MCF 10A (cell line): ENCODE data around the gene TSPAN16. TPM values are rescaled to one million over a fixed set of nuclear protein-coding genes. Genes with fewer than 3 reads are reported as not detected.
A peak's percentile ranks its signal among the peaks of the same experiment; 100 is the strongest.

Source experiments
- BruUV-seq: library from RNA; stranded (reverse); fragments of 400-500 nt; replicated peaks from 2 replicates; lab custom pipeline; 2021; lab: Mats Ljungman, UMichigan
- CTCF ChIA-PET: fragments of 300-600 bp; sonication (Branson Sonifier 250); formaldehyde crosslinking; extraction: SDS; loops from one replicate; lab custom pipeline; 2021; ENCODE audit warnings: antibody characterized with exemption, inconsistent platforms; lab: Yijun Ruan, JAX
- POLR2A ChIA-PET: fragments of 300-600, 350-650 bp; sonication (Branson Sonifier 250); formaldehyde crosslinking; extraction: SDS; loops from one replicate; lab custom pipeline; 2020; ENCODE audit warnings: antibody characterized with exemption, inconsistent platforms; lab: Yijun Ruan, JAX
- DNase-seq: peaks from one replicate; pipeline ENCODE4 v3.0.0-alpha.2; 2018; ENCODE audit not compliant: unreplicated experiment
- H3K27ac Mint-ChIP-seq: one replicate; pipeline ENCODE4 v1.8.0; 2022; ENCODE audit warnings: mild to moderate bottlenecking, low read depth, mixed read lengths; ENCODE audit not compliant: unreplicated experiment
- H3K27me3 Mint-ChIP-seq: one replicate; pipeline ENCODE4 v1.8.0; 2022; ENCODE audit warnings: mixed read lengths; ENCODE audit not compliant: insufficient read depth, unreplicated experiment
- H3K36me3 Mint-ChIP-seq: one replicate; pipeline ENCODE4 v1.8.0; 2022; ENCODE audit warnings: mild to moderate bottlenecking, moderate library complexity, mixed read lengths; ENCODE audit not compliant: insufficient read depth, unreplicated experiment
- H3K4me1 Mint-ChIP-seq: one replicate; pipeline ENCODE4 v1.8.0; 2022; ENCODE audit warnings: mixed read lengths; ENCODE audit not compliant: insufficient read depth, unreplicated experiment
- H3K4me3 Mint-ChIP-seq: one replicate; pipeline ENCODE4 v1.8.0; 2022; ENCODE audit warnings: mild to moderate bottlenecking, moderate library complexity, mixed read lengths; ENCODE audit not compliant: unreplicated experiment
- H3K9me3 Mint-ChIP-seq: one replicate; pipeline ENCODE4 v1.8.0; 2022; ENCODE audit warnings: mixed read lengths; ENCODE audit not compliant: unreplicated experiment
- intact Hi-C: fragments of 100-400 bp; cut with micrococcal nuclease; formaldehyde crosslinking; loops from 2 replicates; pipeline ENCODE4 v1.14.1; 2022
- total RNA-seq: library from RNA; stranded (reverse); gene quantifications from 2 replicates; pipeline ENCODE4 v1.2.3, GENCODE V29; 2022
- TF ChIP-seq, protein P1 (sequence below): fragments of 200-600 bp; IDR thresholded peaks from one replicate; pipeline ENCODE4 v1.8.0; 2022; ENCODE audit warnings: antibody characterized with exemption, mild to moderate bottlenecking; ENCODE audit not compliant: unreplicated experiment

TSPAN16 gene
- total RNA-seq, 1 experiment from 2014 or later: not detected

DNA sequence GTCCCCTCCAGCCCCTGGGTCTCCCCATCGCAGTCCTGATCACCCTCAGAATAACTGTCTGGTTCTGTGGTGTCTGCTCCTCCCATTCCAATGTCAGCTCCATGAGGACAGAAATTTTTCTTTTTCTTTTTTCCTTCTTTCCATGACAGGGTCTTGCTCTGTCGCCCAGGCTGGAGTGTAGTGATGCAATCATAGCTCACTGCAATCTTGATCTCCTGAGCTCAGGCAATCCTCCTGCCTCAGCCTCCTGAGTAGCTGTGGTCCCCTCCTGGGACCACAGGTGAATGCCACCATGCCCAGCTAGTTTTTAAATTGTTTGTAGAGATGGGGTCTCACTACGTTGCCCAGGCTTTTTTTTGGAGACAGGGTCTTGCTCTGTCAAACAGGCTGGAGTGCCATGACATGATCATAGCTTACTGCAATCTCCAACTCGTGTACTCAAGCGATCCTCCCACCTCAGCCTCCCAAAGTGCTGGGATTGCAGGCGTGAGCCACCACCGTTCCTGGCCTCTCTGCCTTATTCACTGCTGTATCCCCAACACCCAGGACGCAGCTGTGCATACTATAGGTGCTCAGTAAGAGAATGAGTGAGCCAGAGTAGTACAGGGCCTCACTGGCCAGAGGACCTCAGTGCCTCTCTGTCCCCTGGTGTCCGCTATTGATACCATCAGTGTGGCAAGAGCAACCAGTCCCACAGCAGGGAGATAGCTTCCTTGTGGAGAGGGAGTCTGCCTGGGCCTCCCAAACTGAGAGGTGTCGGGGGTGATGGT lies 28.5 kb upstream of the TSPAN16 start:
- ChIA-PET POLR2A (interaction anchor here (0.7 to 0.8 kb wide), 3 partner anchors 13 to 871 kb away, joined by 3 to 4 read pairs (median 3); partner anchors contain the start of gene LDLR), CTCF (interaction anchor here (0.6 kb wide), 1 partner anchor 172 kb away, joined by 3 read pairs; no protein-coding TSS in a partner anchor)
- TF ChIP-seq, protein P1, sequence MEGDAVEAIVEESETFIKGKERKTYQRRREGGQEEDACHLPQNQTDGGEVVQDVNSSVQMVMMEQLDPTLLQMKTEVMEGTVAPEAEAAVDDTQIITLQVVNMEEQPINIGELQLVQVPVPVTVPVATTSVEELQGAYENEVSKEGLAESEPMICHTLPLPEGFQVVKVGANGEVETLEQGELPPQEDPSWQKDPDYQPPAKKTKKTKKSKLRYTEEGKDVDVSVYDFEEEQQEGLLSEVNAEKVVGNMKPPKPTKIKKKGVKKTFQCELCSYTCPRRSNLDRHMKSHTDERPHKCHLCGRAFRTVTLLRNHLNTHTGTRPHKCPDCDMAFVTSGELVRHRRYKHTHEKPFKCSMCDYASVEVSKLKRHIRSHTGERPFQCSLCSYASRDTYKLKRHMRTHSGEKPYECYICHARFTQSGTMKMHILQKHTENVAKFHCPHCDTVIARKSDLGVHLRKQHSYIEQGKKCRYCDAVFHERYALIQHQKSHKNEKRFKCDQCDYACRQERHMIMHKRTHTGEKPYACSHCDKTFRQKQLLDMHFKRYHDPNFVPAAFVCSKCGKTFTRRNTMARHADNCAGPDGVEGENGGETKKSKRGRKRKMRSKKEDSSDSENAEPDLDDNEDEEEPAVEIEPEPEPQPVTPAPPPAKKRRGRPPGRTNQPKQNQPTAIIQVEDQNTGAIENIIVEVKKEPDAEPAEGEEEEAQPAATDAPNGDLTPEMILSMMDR: no peak
- H3K27me3 Mint-ChIP-seq: no peaks in the 10 kb centered on the region
- peaks cover 31% of the 10 kb centered on the region for H3K4me1 Mint-ChIP-seq
- intact Hi-C loops: no loop called here
- H3K27ac Mint-ChIP-seq: no peak overlapping the region
- no peak overlapping the region for H3K4me3 Mint-ChIP-seq
- no peaks in the 10 kb centered on the region for H3K9me3 Mint-ChIP-seq
- no peak for DNase-seq
- no TSS peak for BruUV-seq
- peaks cover 10% of the 10 kb centered on the region for H3K36me3 Mint-ChIP-seq

DNA sequence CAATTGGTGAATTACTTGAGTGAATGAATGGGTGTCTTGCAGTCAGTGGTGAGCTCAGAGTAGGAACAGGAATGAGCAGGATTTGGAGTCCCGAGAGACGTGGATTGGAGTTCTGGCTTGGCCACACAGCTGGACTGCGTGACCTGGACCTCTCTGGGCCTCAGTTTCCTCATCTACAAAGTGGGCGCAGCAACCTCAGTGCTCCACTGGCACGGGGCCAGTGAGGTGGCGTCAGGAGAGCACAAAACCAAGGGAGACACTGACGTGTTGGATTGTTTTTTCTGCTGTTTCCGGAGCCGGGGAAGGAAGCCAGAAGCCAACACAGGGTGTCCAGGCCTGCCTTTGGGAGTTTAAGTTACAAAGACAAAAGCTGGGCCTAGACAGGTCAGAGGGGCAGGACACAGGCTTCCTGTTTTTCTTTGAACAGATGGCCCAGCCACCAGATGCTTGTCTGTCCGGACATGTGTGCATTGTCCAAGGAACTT lies 27.1 kb upstream of the TSPAN16 start:
- peaks cover 10% of the 10 kb centered on the region for H3K36me3 Mint-ChIP-seq
- TF ChIP-seq, protein P1: no peak
- no TSS peak for BruUV-seq
- CTCF ChIA-PET: interaction anchor here (1.0 kb wide), 1 partner anchor 131 kb away, joined by 3 read pairs; no protein-coding TSS in a partner anchor
- no peaks in the 10 kb centered on the region for H3K27me3 Mint-ChIP-seq
- DNase-seq: peak; percentile 95
- peaks cover 31% of the 10 kb centered on the region for H3K4me1 Mint-ChIP-seq
- intact Hi-C loops: no loop called here
- no peak overlapping the region for H3K4me3 Mint-ChIP-seq
- no peaks in the 10 kb centered on the region for H3K9me3 Mint-ChIP-seq
- POLR2A ChIA-PET: interaction anchor here (0.6 to 1.5 kb wide), 4 partner anchors 10 to 142 kb away, joined by 3 to 7 read pairs (median 4); no protein-coding TSS in a partner anchor
- H3K27ac Mint-ChIP-seq: peak overlapping the region; percentile 75

DNA sequence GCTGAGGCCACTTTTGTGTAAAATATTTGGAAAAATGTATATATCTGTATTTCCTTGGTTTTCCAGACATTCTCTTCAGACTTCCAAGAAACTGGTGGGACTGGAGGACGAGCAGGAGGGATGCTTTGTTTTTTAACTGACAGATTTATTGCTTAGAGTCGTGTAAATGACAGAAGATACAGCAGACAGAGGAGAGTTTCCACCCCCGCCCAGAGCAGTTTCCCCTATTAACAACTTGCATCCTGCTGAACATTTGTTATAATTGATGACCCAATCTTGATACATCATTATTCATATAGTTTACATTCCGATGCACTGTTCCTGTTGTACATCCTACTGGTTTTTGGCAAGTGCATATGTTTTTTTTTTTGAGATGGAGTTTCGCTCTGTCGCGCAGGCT lies 26.6 kb upstream of the TSPAN16 start:
- CTCF ChIA-PET: interaction anchor here (1.0 kb wide), 1 partner anchor 131 kb away, joined by 3 read pairs; no protein-coding TSS in a partner anchor
- peaks cover 10% of the 10 kb centered on the region for H3K36me3 Mint-ChIP-seq

DNA sequence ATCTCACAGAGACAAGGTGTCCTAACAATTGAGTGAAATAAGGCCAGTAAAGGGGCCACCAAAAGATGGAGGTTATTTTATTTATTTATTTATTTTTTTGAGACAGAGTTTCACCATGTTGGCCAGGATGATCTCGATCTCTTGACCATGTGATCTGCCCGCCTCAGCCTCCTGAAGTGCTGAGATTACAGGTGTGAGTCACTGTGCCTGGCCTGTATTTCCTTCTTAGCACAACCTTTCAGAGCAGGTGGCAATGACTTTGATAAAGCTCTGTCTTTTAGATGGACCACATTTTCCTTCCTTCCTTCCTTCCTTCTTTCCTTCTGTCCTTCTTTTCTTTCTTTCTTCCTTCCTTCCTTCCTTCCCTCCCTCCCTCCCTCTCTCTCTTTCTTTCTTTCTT lies 22.7 kb upstream of the TSPAN16 start:
- no peaks in the 10 kb centered on the region for H3K27me3 Mint-ChIP-seq
- intact Hi-C loops: no loop called here

More for the DNA sequence above, 26.6 kb upstream of the TSPAN16 start:
- POLR2A ChIA-PET: interaction anchor here (1.5 kb wide), 1 partner anchor 9 kb away, joined by 7 read pairs; no protein-coding TSS in a partner anchor
- peak overlapping the region; percentile 36 for H3K4me3 Mint-ChIP-seq
- H3K27me3 Mint-ChIP-seq: no peaks in the 10 kb centered on the region
- no peaks in the 10 kb centered on the region for H3K9me3 Mint-ChIP-seq
- TSS peak; percentile 92 for BruUV-seq
- peaks cover 31% of the 10 kb centered on the region for H3K4me1 Mint-ChIP-seq
- peak; percentile 49 for DNase-seq
- peak overlapping the region; percentile 75 for H3K27ac Mint-ChIP-seq
- TF ChIP-seq, protein P1: no peak
- intact Hi-C loops: no loop called here

More for the DNA sequence above, 22.7 kb upstream of the TSPAN16 start:
- Mint-ChIP-seq H3K4me1 (peaks cover 12% of the 10 kb centered on the region), H3K36me3 (peaks cover 5% of the 10 kb centered on the region), H3K27ac (no peak overlapping the region), H3K9me3 (no peaks in the 10 kb centered on the region), H3K4me3 (no peak overlapping the region)
- TF ChIP-seq, protein P1: no peak
- ChIA-PET POLR2A (no interaction called here), CTCF (no interaction called here)
- BruUV-seq: no TSS peak
- no peak for DNase-seq
